Muscle of back (tissue), 11 donors: ENCODE results near the gene RPL35A. TPM values are rescaled to one million over a fixed set of nuclear protein-coding genes. Genes with fewer than 3 reads are reported as not detected.

Experiments
- DNase-seq, 3 donors: peaks; one replicate each; pipeline versions ENCODE4 v3.0.0 to v3.0.0-alpha.2; 2013
- polyA plus RNA-seq, 10 donors: library from polyadenylated mRNA; unstranded; fragments of 120-200 nt; gene quantifications; one replicate each; pipeline ENCODE4 v1.2.1, GENCODE V29; 2013; ENCODE audit not compliant: insufficient read length in 10 of 10

RPL35A gene
- polyA plus RNA-seq, 10 donors = 1,727 to 2,176 (median 1,933) TPM

DNA sequence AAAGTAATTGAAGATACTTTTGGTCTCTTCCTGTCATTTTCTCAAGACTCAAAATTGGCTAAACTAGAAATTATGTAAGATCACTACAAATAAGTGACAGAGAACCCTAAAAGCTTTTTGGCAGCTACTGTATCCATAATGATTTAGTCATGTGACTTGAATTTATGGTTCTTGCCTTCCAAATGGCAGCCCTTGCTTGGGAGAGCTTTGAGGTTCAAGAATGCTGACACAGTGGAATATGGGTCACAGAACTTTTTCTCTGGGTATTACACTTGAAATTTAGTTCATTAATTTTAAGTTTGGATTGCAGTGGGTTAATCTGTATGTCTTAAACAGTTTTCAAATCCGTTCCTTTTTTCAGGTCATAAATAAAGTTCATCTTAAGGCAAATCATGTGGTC, 24.0 kb downstream of the RPL35A start:
- no peak for DNase-seq

DNA sequence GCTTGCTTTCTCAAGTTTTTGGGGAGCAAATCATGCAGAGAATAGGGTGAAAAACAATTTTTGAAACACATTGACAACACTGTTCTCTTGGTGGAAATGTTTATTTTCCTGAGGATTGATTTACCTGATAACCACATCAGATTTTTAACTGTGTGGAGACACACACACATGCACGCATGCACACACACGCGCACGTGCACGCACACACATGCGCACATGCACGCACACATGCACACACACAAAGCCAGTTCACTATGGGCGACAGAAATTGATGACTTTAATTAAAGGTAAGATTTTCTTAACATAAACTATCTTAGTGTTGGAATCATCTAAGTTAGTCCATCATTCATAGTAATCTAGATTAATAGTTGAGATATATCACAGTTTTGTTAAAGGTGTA, 25.3 kb downstream of the RPL35A start:
- no peak for DNase-seq

DNA sequence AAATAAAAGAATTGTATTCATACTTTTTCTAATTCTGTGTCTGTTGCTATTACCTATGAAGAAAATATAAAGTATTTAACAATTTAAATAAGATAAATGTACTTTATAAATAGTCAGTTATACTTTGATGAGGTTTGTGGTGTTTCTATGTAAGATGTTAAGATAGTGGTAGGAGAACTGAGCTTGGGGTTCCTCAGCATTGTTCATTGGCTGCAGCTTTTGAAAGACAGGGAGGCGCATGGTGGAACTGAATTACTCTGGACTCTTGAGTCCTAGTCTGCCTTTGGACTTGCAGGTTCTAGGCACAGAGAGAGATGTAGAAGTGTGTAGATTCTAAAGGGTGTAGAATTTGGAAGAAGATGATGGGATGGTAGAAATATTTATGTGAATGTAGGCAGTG, 33.1 kb downstream of the RPL35A start:
- no peak for DNase-seq

DNA sequence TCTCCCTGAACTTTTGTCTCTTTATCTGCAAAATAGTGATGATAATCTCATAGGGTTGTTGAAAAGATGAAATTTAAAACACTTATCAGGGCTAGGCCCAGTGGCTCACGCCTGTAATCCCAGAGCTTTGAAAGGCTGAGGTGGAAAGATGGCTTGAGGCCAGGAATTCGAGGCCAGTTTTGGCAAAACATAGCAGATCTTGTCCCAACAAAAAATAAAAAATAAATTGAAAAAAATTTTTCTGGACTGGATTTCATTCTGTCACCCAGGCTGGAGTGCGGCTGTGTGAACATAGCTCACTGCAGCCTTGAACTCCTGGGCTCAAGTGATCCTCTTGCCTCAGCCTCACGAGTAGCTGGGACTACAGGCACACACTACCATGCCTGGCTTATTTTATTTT, 39.7 kb downstream of the RPL35A start:
- DNase-seq = peak in 2 of 3 donors; percentile 3 to 10

DNA sequence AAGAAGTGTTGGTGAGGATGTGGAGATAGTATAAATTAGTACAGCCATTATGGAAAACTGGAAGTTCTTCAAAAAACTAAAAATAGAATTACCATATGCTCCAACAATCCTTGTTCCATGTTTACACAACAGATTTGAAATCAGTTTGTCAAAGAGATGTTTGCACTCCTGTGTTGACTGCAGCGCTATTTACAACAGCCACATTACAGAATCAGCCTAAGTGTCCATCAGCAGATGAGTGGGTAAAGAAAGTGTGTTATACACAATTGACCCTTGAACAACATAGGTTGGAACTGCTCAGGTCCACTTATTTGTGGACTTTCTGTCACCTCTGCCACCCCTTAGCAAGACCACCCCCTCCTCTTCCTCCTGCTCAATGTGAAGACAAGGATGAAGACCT, 44.7 kb downstream of the RPL35A start:
- no peak for DNase-seq

DNA sequence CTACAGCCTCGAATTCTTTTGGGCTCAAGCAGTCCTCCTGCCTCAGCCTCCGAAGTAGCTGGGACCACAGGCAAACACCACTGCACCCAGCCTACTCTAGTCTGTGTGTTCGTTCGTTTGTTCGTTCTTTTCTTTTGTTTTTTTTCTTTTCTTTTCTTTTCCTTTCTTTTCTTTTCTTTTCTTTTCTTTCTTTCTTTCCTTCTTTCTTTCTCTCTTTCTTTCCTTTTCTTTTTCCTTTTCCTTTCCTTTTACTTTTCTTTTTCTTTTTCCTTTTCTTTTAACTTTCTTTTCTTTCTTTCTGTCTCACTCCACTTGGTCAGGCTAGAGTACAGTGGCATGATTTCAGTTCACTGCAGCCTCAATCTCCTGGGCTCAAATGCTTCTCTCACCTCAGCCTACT, 46.9 kb downstream of the RPL35A start:
- DNase-seq = no peak

DNA sequence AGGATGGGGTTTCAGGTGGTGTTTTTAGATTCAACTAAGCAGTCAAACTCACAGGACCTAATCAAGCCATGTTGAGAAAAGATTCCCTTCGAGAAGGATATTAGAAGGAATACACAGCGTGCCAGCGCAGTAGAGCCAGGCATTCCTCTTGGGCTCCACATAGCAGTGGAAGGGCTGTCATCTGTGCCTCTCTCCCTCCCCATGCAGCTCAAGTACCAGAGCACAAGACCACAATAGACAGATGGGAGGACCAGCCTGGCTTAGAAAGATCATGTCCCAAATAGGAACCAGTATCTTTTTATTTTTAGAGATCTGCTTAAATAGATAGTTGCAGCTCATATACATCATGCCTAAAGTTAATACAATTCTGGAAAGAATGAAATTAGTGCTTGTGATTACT, 47.9 kb downstream of the RPL35A start:
- no peak for DNase-seq

Other genes with a start within 250 kb of the RPL35A start
- 10 to 100 TPM in 2 of 10 donors, 1 to 10 TPM in 8; 6.6 to 13.8 (median 8.5) TPM for gene RUBCN, start 213.3 kb upstream of the RPL35A start, polyA plus RNA-seq
- 10 to 100 TPM; 60.1 to 85.7 (median 74.7) TPM for gene FYTTD1, start 200.3 kb upstream of the RPL35A start, polyA plus RNA-seq
- 10 to 100 TPM; 18.0 to 49.0 (median 28.0) TPM for gene LRCH3, start 158.9 kb upstream of the RPL35A start, polyA plus RNA-seq
- gene LMLN, start 10.0 kb downstream of the RPL35A start, polyA plus RNA-seq = 1 to 10 TPM; 2.6 to 5.4 (median 3.4) TPM